Right atrium auricular region (tissue), 2 donors: ENCODE results near the gene MYO5C. TPM values are rescaled to one million over a fixed set of nuclear protein-coding genes. Genes with fewer than 3 reads are reported as not detected.

Experiments used
- DNase-seq: peaks from one replicate; pipeline ENCODE4 v3.0.0-alpha.2; 2019; ENCODE audit warnings: low spot score
- H3K27ac ChIP-seq, 2 donors: fragments of 200-600 bp; sonication (generic); 1 replicate in 1 of 2; 2 replicates in 1 of 2; pipeline ENCODE4 v1.5.1; 2016 to 2019
- H3K27me3 ChIP-seq, 2 donors: fragments of 200-600 bp; sonication (generic); one replicate each; pipeline versions ENCODE4 v1.5.1 to v1.6.0; 2017 to 2019
- H3K36me3 ChIP-seq: fragments of 200-600 bp; sonication (generic); one replicate; pipeline ENCODE4 v1.5.1; 2016
- H3K4me1 ChIP-seq, 2 donors: fragments of 200-600 bp; sonication (generic); one replicate each; pipeline versions ENCODE4 v1.5.1 to v1.6.0; 2017 to 2019
- H3K4me3 ChIP-seq, 2 donors: fragments of 200-600 bp; sonication (generic); 1 replicate in 1 of 2; 2 replicates in 1 of 2; pipeline ENCODE4 v1.5.1; 2017 to 2019; ENCODE audit warnings: mild to moderate bottlenecking in 1 of 2, moderate library complexity in 1 of 2
- H3K9me3 ChIP-seq, 2 donors: fragments of 200-600 bp; sonication (generic); one replicate each; pipeline ENCODE4 v1.5.1; 2019
- CTCF ChIP-seq, 2 donors: fragments of 200-600 bp; sonication (generic); IDR thresholded peaks; one replicate each; pipeline ENCODE4 v1.5.1; 2019; ENCODE audit warnings: antibody characterized with exemption in 2 of 2
- total RNA-seq, 2 donors: library from RNA; depleted of rRNA; stranded (reverse); fragments of >200 nt; gene quantifications; one replicate each; pipeline ENCODE4 v1.1.0, GENCODE V29; 2016

The MYO5C gene
- total RNA-seq, 2 donors from 2014 or later, result 2.0 to 5.3 TPM

GRCh38 chr15:52281085-52282035 is 14.2 kb downstream of the MYO5C start:
- no peaks in the 10 kb centered on the region for H3K9me3 ChIP-seq
- no peaks in the 10 kb centered on the region for H3K27me3 ChIP-seq
- H3K27ac ChIP-seq, result no peak overlapping the region
- no peak for TF ChIP-seq CTCF (IDR thresholded peaks at IDR 0.05)
- no peak overlapping the region for H3K4me3 ChIP-seq
- H3K4me1 ChIP-seq, result no peaks in the 10 kb centered on the region
- H3K36me3 ChIP-seq, result peaks cover 3% of the 10 kb centered on the region
- no peak for DNase-seq

GRCh38 chr15:52280326-52281084 is 15.1 kb downstream of the MYO5C start:
- no peak for DNase-seq
- H3K36me3 ChIP-seq, result peaks cover 7% of the 10 kb centered on the region
- H3K27ac ChIP-seq, result no peak overlapping the region
- TF ChIP-seq CTCF (IDR thresholded peaks at IDR 0.05), result no peak
- H3K9me3 ChIP-seq, result no peaks in the 10 kb centered on the region
- no peaks in the 10 kb centered on the region for H3K4me1 ChIP-seq
- no peaks in the 10 kb centered on the region for H3K27me3 ChIP-seq
- H3K4me3 ChIP-seq, result no peak overlapping the region

GRCh38 chr15:52278636-52279367 is 16.8 kb downstream of the MYO5C start:
- H3K4me1 ChIP-seq, result no peaks in the 10 kb centered on the region
- no peak overlapping the region for H3K27ac ChIP-seq
- DNase-seq, result no peak
- H3K27me3 ChIP-seq, result no peaks in the 10 kb centered on the region
- peaks cover 14% of the 10 kb centered on the region for H3K36me3 ChIP-seq
- no peak overlapping the region for H3K4me3 ChIP-seq
- TF ChIP-seq CTCF (IDR thresholded peaks at IDR 0.05), result no peak
- H3K9me3 ChIP-seq, result no peaks in the 10 kb centered on the region

- Histone ChIP-seq H3K9me3 (no peaks in the 10 kb centered on the region), H3K27me3 (no peaks in the 10 kb centered on the region), H3K36me3 (peaks cover 14% of the 10 kb centered on the region), H3K4me1 (no peaks in the 10 kb centered on the region), H3K27ac (no peak overlapping the region), H3K4me3 (no peak overlapping the region)
- TF ChIP-seq CTCF (IDR thresholded peaks at IDR 0.05), result no peak
- no peak for DNase-seq
Measured at GRCh38 chr15:52278135-52278534, 17.5 kb downstream of the MYO5C start.

GRCh38 chr15:52277575-52277974 is 18.0 kb downstream of the MYO5C start:
- no peak for TF ChIP-seq CTCF (IDR thresholded peaks at IDR 0.05)
- DNase-seq, result no peak
- H3K4me1 ChIP-seq, result no peaks in the 10 kb centered on the region
- H3K9me3 ChIP-seq, result no peaks in the 10 kb centered on the region
- H3K36me3 ChIP-seq, result peaks cover 14% of the 10 kb centered on the region
- no peak overlapping the region for H3K27ac ChIP-seq
- no peak overlapping the region for H3K4me3 ChIP-seq
- H3K27me3 ChIP-seq, result no peaks in the 10 kb centered on the region
